Neural progenitor cell (in vitro differentiated cells): Measurements from ENCODE around the gene MAP7.

Experiments
- CTCF ChIP-seq: fragments of 200-600 bp; sonication (generic); IDR thresholded peaks from 2 replicates; pipeline ENCODE4 v1.5.1; 2017; ENCODE audit warnings: antibody characterized with exemption, mild to moderate bottlenecking
- EZH2 ChIP-seq: fragments of 200-600 bp; sonication (generic); IDR thresholded peaks from 2 replicates; pipeline ENCODE4 v1.6.1; 2017; ENCODE audit warnings: antibody characterized with exemption, mild to moderate bottlenecking, moderate library complexity

- no peak for TF ChIP-seq CTCF
- TF ChIP-seq EZH2: no peak
These were observed 123.4 kb downstream of the MAP7 start for GRCh38 chr6:136426627-136427377.
